ENCODE measurements around the gene ACOT11.

ACOT11 gene

GRCh38 chr1:54597455-54598030 lies 49.5 kb downstream of the ACOT11 start:
- TF ChIP-seq TAF1 (IDR thresholded peaks at IDR 0.05; ENCODE audit: borderline replicate concordance, insufficient read depth, low read length) (no peak), POLR2AphosphoS5 (IDR thresholded peaks at IDR 0.05; ENCODE audit: low read depth, low read length) (no peak), REST (IDR thresholded peaks at IDR 0.05; ENCODE audit: insufficient read depth in 1 of 2, low read depth in 2 of 2, low read length in 2 of 2) (no peak), SIN3A (IDR thresholded peaks at IDR 0.05; ENCODE audit: borderline replicate concordance, insufficient read depth, low read length) (no peak), FOXP2 (optimal IDR thresholded peaks at IDR 0.05; ENCODE audit: borderline replicate concordance, extremely low read depth, extremely low read length, insufficient read depth) (no peak)

GRCh38 chr1:54599211-54599823 lies 51.3 kb downstream of the ACOT11 start:
- TF ChIP-seq POLR2AphosphoS5 (IDR thresholded peaks at IDR 0.05; ENCODE audit: low read depth, low read length): no peak
- no peak for TF ChIP-seq FOXP2 (optimal IDR thresholded peaks at IDR 0.05; ENCODE audit: borderline replicate concordance, extremely low read depth, extremely low read length, insufficient read depth)
- TF ChIP-seq SIN3A (IDR thresholded peaks at IDR 0.05; ENCODE audit: borderline replicate concordance, insufficient read depth, low read length): no peak
- TF ChIP-seq TAF1 (IDR thresholded peaks at IDR 0.05; ENCODE audit: borderline replicate concordance, insufficient read depth, low read length): no peak
- no peak for TF ChIP-seq REST (IDR thresholded peaks at IDR 0.05; ENCODE audit: insufficient read depth in 1 of 2, low read depth in 2 of 2, low read length in 2 of 2)

- TF ChIP-seq POLR2AphosphoS5 (IDR thresholded peaks at IDR 0.05; ENCODE audit: low read depth, low read length) (no peak), FOXP2 (optimal IDR thresholded peaks at IDR 0.05; ENCODE audit: borderline replicate concordance, extremely low read depth, extremely low read length, insufficient read depth) (no peak), SIN3A (IDR thresholded peaks at IDR 0.05; ENCODE audit: borderline replicate concordance, insufficient read depth, low read length) (no peak), TAF1 (IDR thresholded peaks at IDR 0.05; ENCODE audit: borderline replicate concordance, insufficient read depth, low read length) (no peak), REST (IDR thresholded peaks at IDR 0.05; ENCODE audit: insufficient read depth in 1 of 2, low read depth in 2 of 2, low read length in 2 of 2) (no peak)
Measured at GRCh38 chr1:54600947-54601721, 53.1 kb downstream of the ACOT11 start.

GRCh38 chr1:54601730-54602129 lies 53.7 kb downstream of the ACOT11 start:
- TF ChIP-seq POLR2AphosphoS5 (IDR thresholded peaks at IDR 0.05; ENCODE audit: low read depth, low read length) (no peak), FOXP2 (optimal IDR thresholded peaks at IDR 0.05; ENCODE audit: borderline replicate concordance, extremely low read depth, extremely low read length, insufficient read depth) (no peak), SIN3A (IDR thresholded peaks at IDR 0.05; ENCODE audit: borderline replicate concordance, insufficient read depth, low read length) (no peak), TAF1 (IDR thresholded peaks at IDR 0.05; ENCODE audit: borderline replicate concordance, insufficient read depth, low read length) (no peak), REST (IDR thresholded peaks at IDR 0.05; ENCODE audit: insufficient read depth in 1 of 2, low read depth in 2 of 2, low read length in 2 of 2) (no peak)

Data from PFSK-1 (cell line).